ENCODE data around the gene MS4A4E.

DNA sequence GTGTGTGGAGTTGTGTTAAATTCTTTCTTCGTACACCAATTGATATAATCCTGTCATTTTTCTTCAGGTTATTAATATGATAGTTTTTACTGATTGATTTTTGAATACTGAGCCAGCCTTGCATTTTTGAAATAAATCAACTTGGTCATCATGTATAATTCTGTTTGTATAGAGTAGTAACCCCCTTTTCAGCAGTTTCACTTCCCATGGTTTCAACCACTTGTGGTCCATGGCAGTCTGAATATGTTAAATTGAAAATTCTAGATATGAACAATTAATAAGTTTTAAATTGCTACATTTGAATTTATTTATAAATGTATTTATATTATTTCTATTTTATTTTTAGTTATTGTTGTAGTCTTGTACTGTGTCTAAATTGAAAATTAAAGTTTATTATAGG, 92.7 kb downstream of the MS4A4E start:
- TF ChIP-seq, protein P1, sequence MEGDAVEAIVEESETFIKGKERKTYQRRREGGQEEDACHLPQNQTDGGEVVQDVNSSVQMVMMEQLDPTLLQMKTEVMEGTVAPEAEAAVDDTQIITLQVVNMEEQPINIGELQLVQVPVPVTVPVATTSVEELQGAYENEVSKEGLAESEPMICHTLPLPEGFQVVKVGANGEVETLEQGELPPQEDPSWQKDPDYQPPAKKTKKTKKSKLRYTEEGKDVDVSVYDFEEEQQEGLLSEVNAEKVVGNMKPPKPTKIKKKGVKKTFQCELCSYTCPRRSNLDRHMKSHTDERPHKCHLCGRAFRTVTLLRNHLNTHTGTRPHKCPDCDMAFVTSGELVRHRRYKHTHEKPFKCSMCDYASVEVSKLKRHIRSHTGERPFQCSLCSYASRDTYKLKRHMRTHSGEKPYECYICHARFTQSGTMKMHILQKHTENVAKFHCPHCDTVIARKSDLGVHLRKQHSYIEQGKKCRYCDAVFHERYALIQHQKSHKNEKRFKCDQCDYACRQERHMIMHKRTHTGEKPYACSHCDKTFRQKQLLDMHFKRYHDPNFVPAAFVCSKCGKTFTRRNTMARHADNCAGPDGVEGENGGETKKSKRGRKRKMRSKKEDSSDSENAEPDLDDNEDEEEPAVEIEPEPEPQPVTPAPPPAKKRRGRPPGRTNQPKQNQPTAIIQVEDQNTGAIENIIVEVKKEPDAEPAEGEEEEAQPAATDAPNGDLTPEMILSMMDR (IDR thresholded peaks at IDR 0.05; ENCODE audit: insufficient read depth, low read length, poor library complexity, severe bottlenecking), result no peak
- TF ChIP-seq EZH2phosphoT487 (conservative IDR thresholded peaks at IDR 0.05; ENCODE audit: low read length), result no peak

All from SU-DHL-6 (cell line).